Stimulated activated CD4-positive, alpha-beta T cell treated with anti-CD3 and anti-CD28 coated beads, TNF-alpha, amount 100 ng/mL, for 4 hours (primary cell): ENCODE results near the gene GRPR.

ENCODE experiments used
- DNase-seq, 3 experiments: peaks; one replicate each; pipeline ENCODE4 v3.0.0-alpha.2; 2020; ENCODE audit warnings: low read depth in 3 of 3

Gene GRPR

GRCh38 chrX:16123222-16123786, at the start of gene GRPR:
Gene GRPR, plus strand, starts transcription at chrX:16123565. Its CDS starts 389 bp downstream, at chrX:16123954.
- DNase-seq: peak; percentile 16 to 20 (median 18)

- DNase-seq: no peak
These were observed 48.3 kb upstream of the GRPR start for GRCh38 chrX:16075087-16075486.

GRCh38 chrX:16076834-16077233, 46.5 kb upstream of the GRPR start:
- DNase-seq: no peak

GRCh38 chrX:16077811-16078210, 45.6 kb upstream of the GRPR start:
- DNase-seq: no peak

GRCh38 chrX:16081357-16081756, 42.0 kb upstream of the GRPR start:
- no peak for DNase-seq

GRCh38 chrX:16082470-16083085, 40.8 kb upstream of the GRPR start:
- DNase-seq: no peak

GRCh38 chrX:16087076-16087475, 36.3 kb upstream of the GRPR start:
- DNase-seq: no peak

GRCh38 chrX:16089086-16089485, 34.3 kb upstream of the GRPR start:
- DNase-seq: no peak

- DNase-seq: no peak
These were observed 27.2 kb upstream of the GRPR start for GRCh38 chrX:16096141-16096540.

GRCh38 chrX:16100673-16101072, 22.7 kb upstream of the GRPR start:
- no peak for DNase-seq

- no peak for DNase-seq
These were observed 21.8 kb upstream of the GRPR start for GRCh38 chrX:16101581-16101980.

GRCh38 chrX:16103625-16104024, 19.7 kb upstream of the GRPR start:
- no peak for DNase-seq

GRCh38 chrX:16112428-16112827, 10.9 kb upstream of the GRPR start:
- DNase-seq: no peak

- no peak for DNase-seq
These were observed 9.3 kb upstream of the GRPR start for GRCh38 chrX:16113978-16114565.

GRCh38 chrX:16114611-16115010, 8.8 kb upstream of the GRPR start:
- no peak for DNase-seq

- DNase-seq: no peak
These were observed 3.8 kb upstream of the GRPR start for GRCh38 chrX:16119353-16120220.

- no peak for DNase-seq
These were observed 2.9 kb upstream of the GRPR start for GRCh38 chrX:16120431-16120830.

- no peak for DNase-seq
These were observed 836 bp downstream of the GRPR start for GRCh38 chrX:16124201-16124600.

- DNase-seq: no peak
These were observed 2.3 kb downstream of the GRPR start for GRCh38 chrX:16125520-16126149.

GRCh38 chrX:16130707-16131106, 7.3 kb downstream of the GRPR start:
- no peak for DNase-seq

- no peak for DNase-seq
These were observed 11.6 kb downstream of the GRPR start for GRCh38 chrX:16134936-16135335.

- DNase-seq: no peak
These were observed 12.7 kb downstream of the GRPR start for GRCh38 chrX:16136080-16136479.
